GM19043 (cell line): ENCODE data around the gene SLC35E1.

ENCODE experiments used
- ATAC-seq: cut with Tn5 transposase; IDR thresholded peaks from one replicate; pipeline ENCODE4 v1.9.1; 2021; ENCODE audit warnings: low read depth; ENCODE audit not compliant: unreplicated experiment

SLC35E1 gene

DNA sequence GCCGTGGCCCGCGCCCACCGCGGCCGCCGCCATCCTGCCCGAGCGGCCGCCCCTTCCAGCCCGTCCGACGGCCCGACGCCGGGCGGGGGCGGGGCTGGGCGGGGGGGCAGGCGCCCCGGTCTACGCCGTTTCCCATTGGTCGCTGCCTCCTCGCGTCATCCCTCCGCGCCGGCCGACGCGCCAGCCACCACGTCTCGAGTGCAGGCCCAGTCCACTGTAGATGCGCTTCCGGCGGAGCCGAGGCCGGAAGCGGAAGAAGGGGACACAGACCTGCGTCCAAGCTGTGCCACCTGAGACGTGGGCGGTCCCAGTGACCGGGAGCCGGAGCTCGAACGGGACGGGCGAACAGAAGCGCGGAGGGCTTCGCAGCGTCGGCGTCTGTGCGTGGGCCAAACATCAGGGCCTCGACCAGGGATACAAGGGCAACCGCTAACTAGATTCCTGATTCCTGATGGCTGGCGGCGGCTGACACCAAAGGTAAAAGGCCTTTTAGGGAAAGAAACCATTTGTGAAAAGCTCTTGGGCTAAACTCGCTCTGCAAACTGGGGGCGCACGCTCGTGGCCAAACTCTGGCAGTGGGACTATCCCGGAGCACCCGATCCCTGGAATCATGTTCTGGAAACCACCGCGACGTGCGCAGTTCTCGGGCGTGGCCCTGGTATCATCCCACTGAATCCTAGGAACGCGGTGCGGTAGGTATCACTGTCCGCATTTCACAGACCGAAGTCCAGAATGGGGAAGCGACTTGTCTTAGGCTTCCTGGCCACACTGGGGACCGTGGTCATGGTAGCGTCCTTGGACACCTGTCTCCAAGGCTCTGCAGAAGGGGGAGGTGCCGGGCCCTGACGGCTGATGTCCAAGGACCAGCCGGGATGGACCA is at the start of gene SLC35E1:
TSS of gene SLC35E1 (minus strand) at position 84 of the 880 bp plus-strand sequence. CDS start at position 33, 51 bp downstream.
- peak; percentile 80 for ATAC-seq

DNA sequence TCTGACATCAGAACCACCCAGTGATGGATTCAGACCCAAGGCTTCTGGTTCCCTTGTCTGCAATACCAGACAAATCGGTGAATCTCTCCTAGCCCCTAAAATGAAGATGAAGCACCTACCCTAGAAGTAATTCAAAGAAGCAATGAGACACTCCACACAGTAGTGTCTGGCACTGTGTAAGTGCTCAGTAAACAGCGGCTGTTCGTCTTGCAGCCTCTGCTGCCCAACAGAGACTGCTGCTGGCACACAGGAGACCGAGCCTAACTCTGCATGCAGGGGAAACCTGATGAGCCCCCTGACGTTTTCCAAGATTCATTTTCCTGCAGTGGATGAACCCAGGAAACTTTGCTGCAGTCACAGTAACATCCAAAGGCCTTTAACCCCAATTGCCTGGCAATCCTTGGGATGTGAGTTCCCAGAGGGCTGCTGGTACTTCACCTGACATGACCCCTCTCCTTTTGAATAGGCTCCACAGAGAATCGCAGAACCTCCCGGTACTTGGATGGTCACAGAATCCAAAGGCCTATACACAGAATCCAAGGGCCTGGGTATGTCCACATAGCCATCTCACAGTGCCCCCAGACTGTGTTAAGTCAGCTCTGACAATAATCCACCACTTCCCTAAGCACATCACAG is 49.1 kb upstream of the SLC35E1 start:
- no peak for ATAC-seq

DNA sequence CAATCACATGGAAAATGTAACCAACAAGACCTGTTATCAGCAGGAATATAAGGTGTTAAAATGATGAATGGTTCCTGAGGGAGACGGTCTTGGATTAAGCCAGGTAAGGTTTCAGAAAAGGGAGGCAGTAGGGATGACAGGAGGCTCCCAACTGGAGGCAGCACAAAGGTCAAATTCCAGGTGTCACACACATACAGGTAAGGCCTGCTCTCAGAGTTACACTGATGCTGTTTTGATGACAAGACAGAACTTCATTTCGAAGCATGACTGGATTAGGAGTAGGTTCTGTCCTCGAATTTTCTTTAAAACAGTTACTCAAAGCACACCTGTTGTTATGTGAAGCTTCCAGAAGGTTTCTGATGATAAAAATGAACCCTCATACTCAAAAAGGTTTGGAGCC is 48.4 kb upstream of the SLC35E1 start:
- no peak for ATAC-seq

DNA sequence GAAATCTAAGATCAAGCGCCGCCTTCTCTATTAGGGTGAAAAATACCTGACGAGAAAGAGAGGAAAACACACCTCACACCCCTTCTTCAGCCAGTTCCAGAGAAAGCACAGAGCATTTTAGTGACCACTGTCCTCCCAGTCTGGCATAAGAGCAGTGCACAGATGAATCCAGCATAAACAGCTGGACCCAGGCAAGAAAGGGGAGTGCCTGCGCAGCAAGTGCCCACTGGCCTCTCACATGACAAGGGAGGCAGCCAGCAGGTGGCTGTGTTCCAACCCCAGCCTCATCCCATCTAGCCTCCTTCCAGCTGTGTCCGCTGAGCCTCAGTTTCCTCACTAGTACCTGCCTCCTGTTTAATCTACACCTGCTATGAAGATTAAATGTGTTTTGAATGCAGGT is 47.8 kb upstream of the SLC35E1 start:
- no peak for ATAC-seq

DNA sequence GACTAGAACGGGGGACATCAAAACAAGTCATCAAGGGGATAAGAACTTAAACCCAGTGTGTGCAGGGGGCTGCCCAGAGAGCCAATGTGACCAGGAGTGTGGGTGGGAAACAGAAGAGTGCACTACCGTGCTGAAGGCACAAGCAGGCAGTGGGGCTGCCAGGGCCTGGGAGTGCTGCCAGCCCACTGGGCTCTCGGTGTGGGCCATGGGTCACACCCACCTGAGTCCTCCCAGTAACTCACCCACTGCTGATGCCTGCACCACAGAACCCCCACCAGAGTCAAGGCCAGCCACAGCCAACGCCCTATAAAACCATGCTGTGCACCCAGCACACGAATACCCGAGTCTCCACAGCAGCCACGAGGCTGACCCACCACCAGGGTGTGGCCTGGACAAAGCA is 47.2 kb upstream of the SLC35E1 start:
- ATAC-seq = no peak

DNA sequence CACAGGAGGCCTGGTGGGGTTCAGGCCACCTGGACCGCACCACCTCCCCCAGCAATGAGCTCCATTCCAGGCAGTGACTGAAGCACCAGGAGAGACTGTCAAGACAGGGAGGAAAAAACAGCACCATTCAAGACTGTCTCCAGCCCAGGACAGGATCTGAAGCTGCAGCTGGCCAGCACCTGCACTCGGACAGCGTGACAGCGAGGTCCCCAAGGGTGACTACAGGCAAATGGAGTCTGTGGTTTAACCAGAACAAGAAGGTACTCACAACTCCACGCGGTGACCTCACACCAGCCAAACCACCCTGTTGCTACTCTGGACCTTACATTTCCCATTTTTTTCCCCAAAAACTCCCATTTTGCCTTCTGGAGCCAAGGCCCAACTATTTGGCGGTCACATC is 46.0 kb upstream of the SLC35E1 start:
- no peak for ATAC-seq

DNA sequence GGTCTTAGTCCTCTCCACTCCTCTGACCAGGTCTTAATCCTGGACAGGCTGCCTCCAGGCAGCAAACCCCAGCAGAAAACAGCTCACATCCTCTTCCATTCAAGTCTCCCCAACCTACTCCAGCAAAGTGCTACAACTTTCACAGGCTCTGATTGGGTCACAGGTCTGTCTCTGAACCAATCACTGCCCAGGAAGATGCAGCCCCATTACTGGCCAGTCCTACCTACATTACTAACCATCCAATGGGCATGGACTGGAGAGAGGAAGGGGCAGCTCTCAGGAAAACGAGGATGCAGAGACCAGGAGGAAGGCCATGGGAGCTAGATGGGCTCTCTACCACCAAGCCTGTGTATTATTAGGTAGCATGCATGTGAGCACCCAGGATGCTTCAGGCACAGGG is 43.6 kb upstream of the SLC35E1 start:
- no peak for ATAC-seq

DNA sequence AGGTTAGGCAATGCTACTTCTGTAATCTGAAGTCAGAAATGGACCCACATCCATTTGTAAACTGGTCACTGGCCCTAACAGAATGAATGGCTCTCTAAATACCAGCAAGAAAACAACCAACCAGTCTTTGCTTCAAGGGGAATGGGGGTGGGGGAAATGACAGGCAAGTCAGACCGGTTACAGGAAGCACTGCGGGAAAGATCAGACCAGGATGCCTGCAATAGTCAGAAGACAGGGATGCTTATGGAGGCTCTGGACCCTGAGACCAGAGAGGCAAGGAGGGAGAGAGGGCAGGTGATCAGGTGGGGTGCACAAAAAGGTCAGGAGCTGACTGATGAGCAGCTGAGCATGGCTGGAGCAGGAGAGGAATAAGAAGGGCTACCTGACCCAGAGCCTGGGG is 42.7 kb upstream of the SLC35E1 start:
- ATAC-seq = no peak

DNA sequence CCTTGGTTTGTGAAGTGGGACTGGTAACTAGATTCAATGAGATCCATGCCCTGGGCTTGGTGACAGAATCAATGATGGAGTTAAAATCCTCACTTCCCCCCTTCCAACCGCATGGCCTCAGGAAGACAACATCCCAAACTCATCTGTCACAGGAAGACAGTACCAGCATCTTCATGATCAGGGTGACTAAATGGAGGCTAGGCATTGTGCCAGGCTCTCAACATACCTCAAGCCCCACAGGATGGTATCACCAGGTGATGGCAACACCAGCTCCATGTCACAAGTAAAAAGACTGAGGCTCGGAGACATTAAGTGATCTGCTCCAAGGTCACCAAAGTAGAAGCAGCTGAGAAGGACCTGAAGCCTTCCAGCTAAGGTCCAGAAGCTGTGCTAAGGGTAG is 41.6 kb upstream of the SLC35E1 start:
- no peak for ATAC-seq

DNA sequence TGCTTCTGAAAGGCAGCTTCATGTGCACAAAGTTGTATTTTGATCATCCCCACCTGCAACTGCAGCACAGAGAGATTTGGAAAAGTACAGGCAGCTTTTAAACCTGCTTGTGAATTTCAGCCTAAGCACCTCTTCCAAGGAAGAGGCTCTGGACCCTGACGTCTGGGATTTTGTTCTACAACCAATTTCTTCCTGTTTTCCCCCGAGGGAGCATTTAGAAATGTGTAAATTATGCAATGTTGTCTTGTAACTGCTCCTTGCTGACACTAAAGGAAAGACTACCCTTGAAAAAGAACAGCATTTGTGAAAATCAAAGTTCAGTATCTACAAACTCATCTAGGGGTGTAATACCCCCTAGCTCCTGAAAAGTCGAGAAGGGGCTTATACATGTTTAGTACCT is 40.4 kb upstream of the SLC35E1 start:
- no peak for ATAC-seq

DNA sequence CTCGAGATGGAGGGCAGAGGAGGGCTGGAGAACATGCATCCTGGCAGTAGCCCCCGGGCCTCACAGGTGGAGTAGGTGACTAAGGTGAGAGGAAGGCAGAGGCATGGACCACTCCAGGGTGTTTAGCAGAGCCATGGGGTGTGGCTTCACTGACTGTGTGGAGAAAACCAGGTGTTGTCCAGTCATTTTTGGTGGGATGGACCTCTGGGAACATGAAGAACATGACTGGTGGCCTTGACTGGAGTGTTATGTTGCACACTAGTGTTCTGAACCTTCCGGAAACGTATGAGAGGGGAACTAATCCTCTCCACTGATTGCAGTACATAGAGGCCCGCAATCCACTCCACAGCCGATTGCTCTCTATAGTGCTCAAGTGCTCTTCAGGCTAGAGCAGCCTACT is 38.9 kb upstream of the SLC35E1 start:
- ATAC-seq = no peak

DNA sequence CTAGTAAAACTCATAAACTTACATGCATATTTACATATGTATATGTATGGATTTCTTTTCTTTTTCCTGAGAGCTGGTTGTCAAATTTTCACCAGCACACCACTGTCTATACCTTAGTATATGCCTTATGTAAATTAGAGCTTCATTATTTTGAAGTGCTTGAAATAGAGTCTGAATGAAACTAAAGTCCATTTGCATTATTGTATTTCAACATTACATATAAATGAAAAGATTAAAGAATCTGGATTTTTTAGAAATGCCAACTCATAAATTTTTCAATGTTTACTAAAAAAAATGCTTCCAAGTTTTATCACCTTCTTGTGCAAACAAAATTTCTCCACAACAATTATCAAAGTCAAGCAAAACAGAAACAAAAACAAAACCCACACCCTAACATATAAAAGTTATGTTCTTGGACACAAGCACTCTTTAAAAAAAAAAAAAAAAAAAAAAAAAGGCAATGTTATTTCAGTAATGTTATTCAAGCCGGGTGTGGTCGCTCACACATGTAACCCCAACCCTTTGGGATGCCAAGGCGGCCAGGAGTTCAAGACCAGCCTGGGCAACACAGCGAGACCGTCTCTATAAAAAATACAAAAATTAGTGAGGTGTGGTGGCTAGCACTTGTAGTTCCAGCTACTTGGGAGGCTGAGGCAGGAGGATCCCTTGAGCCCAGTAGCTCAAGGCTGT is 37.4 kb upstream of the SLC35E1 start:
- no peak for ATAC-seq

DNA sequence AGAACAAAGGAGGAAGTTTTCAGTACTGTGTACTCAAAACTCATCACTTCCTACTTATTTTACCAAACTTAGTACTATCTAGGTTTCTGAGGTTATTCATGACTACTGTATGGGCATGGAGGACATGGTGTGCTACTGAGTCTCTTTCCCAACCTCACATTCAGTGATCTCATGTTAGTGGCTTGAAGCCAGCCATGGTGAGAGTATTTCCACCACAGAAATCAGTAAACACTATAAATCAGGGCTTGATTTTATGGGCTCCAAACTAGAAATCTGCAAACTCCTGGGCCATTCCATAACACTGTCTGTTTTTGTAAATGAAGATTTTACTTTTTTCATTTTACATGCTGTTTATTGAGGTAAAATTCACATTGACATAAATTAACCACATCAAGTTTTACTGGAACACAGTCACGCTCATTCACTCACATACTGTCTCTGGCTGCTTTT is 36.1 kb upstream of the SLC35E1 start:
- no peak for ATAC-seq

DNA sequence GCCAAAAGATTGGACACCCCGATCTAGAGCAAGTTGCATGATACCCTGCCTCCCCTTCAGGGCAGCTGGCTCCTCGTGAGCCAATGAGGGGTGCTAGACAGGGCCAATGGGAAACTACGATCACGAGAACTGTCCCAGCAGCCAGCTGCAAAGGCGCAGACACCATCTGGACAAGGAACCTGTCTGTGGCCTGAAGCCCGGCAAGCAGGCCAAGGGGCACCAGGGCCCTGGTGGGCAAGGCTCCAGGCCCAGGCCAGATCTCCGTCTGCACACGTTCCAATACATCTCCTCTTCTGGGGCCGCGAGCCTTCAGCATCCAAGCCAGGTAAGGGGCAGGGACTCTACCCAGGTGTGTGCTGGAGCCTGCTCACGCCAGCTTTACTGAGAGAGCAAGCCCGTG is 35.6 kb upstream of the SLC35E1 start:
- no peak for ATAC-seq

DNA sequence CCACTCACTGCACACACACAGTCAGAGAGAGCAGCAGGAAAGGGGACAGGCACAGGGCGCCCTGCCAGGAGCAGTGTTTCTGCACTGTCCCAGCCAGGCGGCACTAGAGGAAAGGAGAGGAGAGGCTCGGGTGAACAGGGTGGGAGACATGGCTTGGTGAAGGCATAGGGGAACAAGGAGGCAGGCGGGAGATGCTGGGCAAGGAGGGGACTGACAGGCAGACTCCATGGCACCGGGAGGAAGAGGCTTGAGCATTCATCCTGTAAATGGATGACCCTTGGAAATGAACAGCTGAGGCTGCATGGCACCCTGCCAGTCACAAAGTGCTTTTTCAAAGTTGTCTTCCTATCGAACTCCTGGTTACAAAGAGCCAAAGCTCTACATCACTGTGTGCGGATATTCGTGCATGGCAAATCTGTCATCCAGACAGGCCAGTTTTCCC is 33.4 kb upstream of the SLC35E1 start:
- no peak for ATAC-seq

DNA sequence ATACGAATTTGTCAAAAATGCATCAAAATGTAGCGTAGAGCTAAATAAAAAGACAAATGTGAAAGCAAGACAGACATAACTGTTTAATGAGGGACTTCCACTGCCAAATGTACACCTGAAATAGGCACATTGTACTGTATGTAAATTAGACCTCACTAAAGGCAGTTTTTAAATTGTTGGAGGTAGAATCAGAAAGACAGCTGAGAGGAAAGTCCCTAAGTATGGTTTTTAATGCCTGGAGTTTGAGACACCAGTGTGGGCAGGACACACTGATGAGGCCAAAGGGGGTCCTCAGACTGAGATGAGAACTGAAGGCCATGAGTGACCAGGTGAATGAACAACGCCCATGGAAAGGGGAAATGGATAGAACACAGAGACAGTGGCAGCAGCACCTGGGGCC is 32.9 kb upstream of the SLC35E1 start:
- ATAC-seq = no peak

DNA sequence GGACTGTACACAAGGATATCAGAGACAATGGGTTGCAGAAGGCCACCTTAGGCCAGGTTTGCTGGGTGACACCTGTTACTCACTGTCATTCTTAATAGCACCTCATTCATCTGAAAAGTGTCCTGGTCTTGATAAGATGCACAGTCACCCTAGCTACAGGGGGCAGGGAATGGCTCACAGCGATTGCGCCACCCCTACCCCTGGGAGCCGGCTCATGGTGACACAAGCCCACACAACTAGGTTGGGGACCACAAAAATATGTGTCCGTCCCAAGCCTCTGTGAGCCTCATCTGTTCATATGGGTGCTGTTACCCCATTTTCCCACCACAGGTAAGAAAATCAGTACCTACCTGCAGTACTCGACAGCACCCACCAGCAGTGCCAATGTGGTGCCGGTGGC is 32.4 kb upstream of the SLC35E1 start:
- no peak for ATAC-seq

DNA sequence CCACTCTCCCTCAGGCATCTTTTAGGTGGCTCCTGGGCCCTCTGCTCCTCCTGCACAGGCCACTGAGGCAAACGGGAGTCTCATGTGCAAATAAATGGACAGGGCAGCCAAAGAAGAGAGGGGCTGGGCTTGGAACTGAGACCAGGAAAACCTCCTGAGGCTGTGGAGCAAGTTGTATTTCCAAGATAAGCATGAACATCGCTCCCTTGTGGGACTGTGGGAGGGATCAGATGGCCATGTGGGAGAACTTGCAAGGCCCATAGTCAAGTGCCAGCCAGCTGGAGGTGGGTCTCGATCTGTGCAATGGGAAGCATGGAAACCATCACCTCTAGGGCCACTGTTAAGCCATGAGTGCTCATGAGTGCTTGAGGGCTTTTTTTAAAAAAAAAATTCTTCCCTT is 30.9 kb upstream of the SLC35E1 start:
- ATAC-seq = no peak

DNA sequence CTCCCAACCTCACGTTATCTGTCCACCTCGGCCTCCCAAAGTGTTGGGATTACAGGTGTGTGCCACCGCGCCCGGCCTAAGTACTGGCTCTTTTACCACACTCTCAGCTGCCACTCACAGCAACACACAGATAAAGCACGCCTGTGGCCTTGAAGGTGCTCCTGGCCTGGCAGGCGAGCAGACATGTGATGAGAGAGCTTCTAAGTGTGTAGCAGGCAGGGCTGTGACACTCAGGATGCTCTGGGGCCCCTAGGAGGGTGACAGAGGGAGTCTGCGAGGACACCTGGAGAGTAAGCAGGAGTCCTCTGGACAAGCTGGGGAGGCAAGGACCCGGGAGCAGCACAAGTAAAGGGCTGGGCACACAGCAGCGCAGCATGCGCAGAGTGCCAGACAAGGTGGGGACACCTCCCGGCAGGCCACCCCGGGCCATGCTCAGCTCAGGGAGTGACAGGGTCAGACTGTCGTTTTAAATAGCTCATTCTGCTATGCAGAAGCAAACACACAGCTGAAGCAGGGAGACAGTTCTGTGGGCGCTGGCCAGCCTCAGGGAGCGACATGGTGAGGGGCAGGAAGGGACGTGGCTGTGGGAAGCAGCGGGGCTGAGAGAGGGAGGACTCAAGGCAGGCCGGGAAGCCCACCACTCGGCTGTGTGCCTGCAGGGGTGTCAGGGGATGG is 29.3 kb upstream of the SLC35E1 start:
- ATAC-seq = no peak

DNA sequence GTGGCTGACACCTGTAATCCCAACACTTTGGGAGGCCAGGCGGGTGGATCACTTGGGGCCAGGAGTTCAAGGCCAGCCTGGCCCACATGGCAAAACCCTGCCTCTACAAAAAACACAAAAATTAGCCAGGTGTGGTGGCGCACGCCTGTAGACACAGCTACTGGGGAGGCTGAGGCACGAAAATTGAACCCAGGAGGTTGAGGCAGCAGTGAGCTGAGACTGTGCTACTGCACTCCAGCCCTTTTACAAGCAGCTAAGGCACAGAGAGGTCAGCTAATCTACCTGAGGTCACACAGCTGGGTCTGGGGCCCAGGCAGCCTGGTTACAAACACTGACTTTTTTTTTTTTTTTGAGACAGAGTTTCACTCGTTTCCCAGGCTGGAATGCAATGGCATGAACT is 28.6 kb upstream of the SLC35E1 start:
- ATAC-seq = no peak
